ENCODE measurements around the gene NCAM2. TPM values are rescaled to one million over a fixed set of nuclear protein-coding genes. Genes with fewer than 3 reads are reported as not detected.

NCAM2 gene
- polyA plus RNA-seq, 1 donor from 2014 or later, result 9.8 TPM

GRCh38 chr21:21279193-21279901, 281.1 kb downstream of the NCAM2 start:
- no peak for TF ChIP-seq CTCF (IDR thresholded peaks at IDR 0.05; ENCODE audit: poor library complexity, severe bottlenecking)
- no peak for TF ChIP-seq POLR2AphosphoS5 (IDR thresholded peaks at IDR 0.05)
- TF ChIP-seq MXI1 (conservative IDR thresholded peaks at IDR 0.05; ENCODE audit: poor library complexity, severe bottlenecking), result no peak
- TF ChIP-seq RAD21 (conservative IDR thresholded peaks at IDR 0.05), result no peak
- no peak for TF ChIP-seq SMC3 (conservative IDR thresholded peaks at IDR 0.05; ENCODE audit: poor library complexity)
- TF ChIP-seq TAF1 (IDR thresholded peaks at IDR 0.05; ENCODE audit: low read depth), result no peak
- no peak for TF ChIP-seq REST (IDR thresholded peaks at IDR 0.05; ENCODE audit: borderline replicate concordance)
- TF ChIP-seq EP300 (conservative IDR thresholded peaks at IDR 0.05; ENCODE audit: poor library complexity, severe bottlenecking), result no peak
- TF ChIP-seq EZH2 (IDR thresholded peaks at IDR 0.05; ENCODE audit: borderline replicate concordance, insufficient read depth, low read length, poor library complexity, severe bottlenecking), result no peak
- H3K27ac ChIP-seq (ENCODE audit: low read length), result no peak overlapping the region
- H3K9me2 ChIP-seq (ENCODE audit: insufficient read depth, low read length), result no peaks in the 10 kb centered on the region
- H3K79me2 ChIP-seq (replicated peaks; ENCODE audit: insufficient read depth, low read length), result no peaks in the 10 kb centered on the region
- no peak overlapping the region for H3K9ac ChIP-seq (ENCODE audit: low read length)
- H3K4me3 ChIP-seq (ENCODE audit: low read length), result no peak overlapping the region
- H3K9me3 ChIP-seq (ENCODE audit: low read length), result no peaks in the 10 kb centered on the region
- no peaks in the 10 kb centered on the region for H3K27me3 ChIP-seq (ENCODE audit: insufficient read depth, low read depth, low read length)
- no peak overlapping the region for H3K4me2 ChIP-seq (ENCODE audit: low read length)
- H4K20me1 ChIP-seq (ENCODE audit: insufficient read depth), result no peaks in the 10 kb centered on the region
- H3K36me3 ChIP-seq (ENCODE audit: insufficient read depth, low read length), result no peaks in the 10 kb centered on the region
- no peaks in the 10 kb centered on the region for H3F3A ChIP-seq (ENCODE audit: insufficient read depth, low read length, poor library complexity, severe bottlenecking)
- no peak overlapping the region for H2AFZ ChIP-seq (ENCODE audit: low read depth, low read length)

GRCh38 chr21:21283810-21284209, 285.6 kb downstream of the NCAM2 start:
- no peak overlapping the region for H3K4me3 ChIP-seq (ENCODE audit: low read length)
- H3K9ac ChIP-seq (ENCODE audit: low read length), result no peak overlapping the region
- no peaks in the 10 kb centered on the region for H4K20me1 ChIP-seq (ENCODE audit: insufficient read depth)
- H3K4me2 ChIP-seq (ENCODE audit: low read length), result no peak overlapping the region
- H3K79me2 ChIP-seq (replicated peaks; ENCODE audit: insufficient read depth, low read length), result no peaks in the 10 kb centered on the region
- H3K9me3 ChIP-seq (ENCODE audit: low read length), result no peaks in the 10 kb centered on the region
- no peaks in the 10 kb centered on the region for H3F3A ChIP-seq (ENCODE audit: insufficient read depth, low read length, poor library complexity, severe bottlenecking)
- H2AFZ ChIP-seq (ENCODE audit: low read depth, low read length), result no peak overlapping the region
- no peak overlapping the region for H3K27ac ChIP-seq (ENCODE audit: low read length)
- H3K9me2 ChIP-seq (ENCODE audit: insufficient read depth, low read length), result no peaks in the 10 kb centered on the region
- no peaks in the 10 kb centered on the region for H3K36me3 ChIP-seq (ENCODE audit: insufficient read depth, low read length)
- no peaks in the 10 kb centered on the region for H3K27me3 ChIP-seq (ENCODE audit: insufficient read depth, low read depth, low read length)
- TF ChIP-seq SMC3 (conservative IDR thresholded peaks at IDR 0.05; ENCODE audit: poor library complexity) (no peak), RAD21 (conservative IDR thresholded peaks at IDR 0.05) (no peak), EZH2 (IDR thresholded peaks at IDR 0.05; ENCODE audit: borderline replicate concordance, insufficient read depth, low read length, poor library complexity, severe bottlenecking) (no peak), POLR2AphosphoS5 (IDR thresholded peaks at IDR 0.05) (no peak), TAF1 (IDR thresholded peaks at IDR 0.05; ENCODE audit: low read depth) (no peak), MXI1 (conservative IDR thresholded peaks at IDR 0.05; ENCODE audit: poor library complexity, severe bottlenecking) (no peak), CTCF (IDR thresholded peaks at IDR 0.05; ENCODE audit: poor library complexity, severe bottlenecking) (no peak), REST (IDR thresholded peaks at IDR 0.05; ENCODE audit: borderline replicate concordance) (no peak), EP300 (conservative IDR thresholded peaks at IDR 0.05; ENCODE audit: poor library complexity, severe bottlenecking) (no peak)
